Hematopoietic multipotent progenitor cell treated with erythropoietin and hydrocortisone succinate and interleukin-3 and kit ligand, for 8 days (in vitro differentiated cells): Measurements from ENCODE around the gene DNAJB8.

Experiments
- DNase-seq: peaks from one replicate; pipeline ENCODE4 v3.0.0-alpha.2; 2015

The DNAJB8 gene

GRCh38 chr3:128463771-128464170, 2.9 kb downstream of the DNAJB8 start:
- DNase-seq = no peak

DNA sequence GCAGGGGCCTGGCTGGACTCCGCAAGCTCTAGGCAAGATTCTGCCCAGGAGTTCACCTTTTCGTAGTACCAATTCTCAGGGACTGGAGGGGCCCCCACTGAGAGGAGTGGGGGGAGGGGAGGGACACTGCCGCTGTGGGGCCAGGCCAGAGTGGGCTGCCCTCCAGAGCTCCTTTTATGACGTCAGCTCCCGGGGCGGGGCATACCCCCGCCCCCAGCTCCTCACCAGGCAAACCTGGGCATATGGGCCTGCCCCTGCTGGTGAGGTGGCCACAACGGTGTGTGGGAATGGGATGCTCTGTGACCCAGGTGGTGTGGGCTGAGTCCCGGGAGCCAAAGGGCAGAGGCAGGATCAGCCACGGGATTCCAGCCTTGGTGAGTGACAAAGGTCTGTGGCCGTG, 3.3 kb downstream of the DNAJB8 start:
- DNase-seq = no peak

DNA sequence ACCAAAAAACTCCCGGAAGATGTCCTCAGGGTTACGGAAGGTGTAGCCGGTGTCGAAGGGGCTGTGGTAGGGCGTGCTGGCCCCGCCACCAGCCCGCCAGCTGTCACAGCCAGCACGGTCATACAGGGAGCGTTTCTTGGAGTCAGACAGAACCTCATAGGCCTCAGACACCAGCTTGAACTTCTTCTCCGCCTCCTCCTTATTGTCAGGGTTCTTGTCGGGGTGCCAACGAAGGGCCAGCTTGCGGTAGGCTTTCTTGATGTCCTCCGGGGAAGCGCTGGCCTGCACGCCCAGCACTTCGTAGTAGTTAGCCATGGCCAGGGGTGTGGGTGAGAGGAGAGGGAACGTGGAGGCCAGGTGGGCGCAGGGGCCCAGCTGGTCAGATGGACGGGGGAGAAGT, 3.8 kb downstream of the DNAJB8 start:
- no peak for DNase-seq

DNA sequence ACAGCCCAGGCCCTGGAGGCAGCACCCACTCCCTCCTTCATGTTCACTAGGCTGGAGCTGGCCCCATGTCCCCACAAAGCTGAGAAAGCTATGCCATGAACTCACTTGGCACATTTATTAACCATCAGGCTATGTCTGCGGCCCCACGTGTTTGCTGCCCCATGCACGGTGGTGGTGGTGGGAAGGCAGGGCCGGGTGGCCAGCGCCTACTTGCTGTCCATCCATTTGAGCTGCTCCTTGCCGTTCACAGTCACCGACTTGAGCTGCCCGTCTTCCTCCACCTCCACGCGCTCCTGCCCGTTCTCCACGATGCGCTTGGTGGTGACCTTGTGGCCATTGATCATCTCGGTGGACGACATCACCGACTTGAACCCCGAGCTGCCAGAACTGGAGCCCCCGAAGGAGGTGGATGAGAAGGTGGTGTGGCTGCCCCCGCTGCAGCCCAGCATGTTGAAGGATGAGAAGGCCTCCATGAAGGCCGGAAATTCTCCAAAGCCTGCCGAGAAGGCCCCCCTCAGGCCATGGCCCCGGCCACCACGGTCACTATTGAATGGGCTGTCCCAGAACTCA, 4.3 kb downstream of the DNAJB8 start:
- DNase-seq = no peak

GRCh38 chr3:128461731-128462130, 5.0 kb downstream of the DNAJB8 start:
- DNase-seq = no peak

- no peak for DNase-seq
Measured at GRCh38 chr3:128459461-128459820, 7.2 kb downstream of the DNAJB8 start.

GRCh38 chr3:128458746-128459460, 7.8 kb downstream of the DNAJB8 start:
- no peak for DNase-seq

GRCh38 chr3:128457937-128458336, 8.8 kb downstream of the DNAJB8 start:
- no peak for DNase-seq

GRCh38 chr3:128456776-128457715, 9.6 kb downstream of the DNAJB8 start:
- peak; percentile 79 for DNase-seq

- DNase-seq = peak; percentile 59
Measured at GRCh38 chr3:128455786-128456748, 10.6 kb downstream of the DNAJB8 start.

DNA sequence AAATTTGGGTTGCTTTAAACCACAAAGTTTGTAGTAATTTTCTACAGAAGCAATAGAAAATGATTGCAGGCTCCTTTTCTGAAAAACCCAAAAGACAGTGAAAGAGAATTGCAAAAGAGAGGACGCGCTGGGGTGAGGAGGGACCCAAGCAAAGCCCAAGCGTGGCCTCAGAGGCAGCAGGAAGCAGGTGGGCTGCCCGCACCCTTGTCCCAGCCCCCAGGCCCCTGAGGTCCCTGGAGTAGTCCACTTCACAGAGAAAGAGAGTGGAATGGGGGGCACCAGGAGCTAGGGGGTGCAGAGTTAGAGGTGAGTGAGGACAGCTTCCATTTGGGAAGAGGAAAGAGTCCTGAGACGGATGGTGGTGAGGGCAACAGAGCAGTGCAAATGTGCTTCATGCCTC, 11.6 kb downstream of the DNAJB8 start:
- DNase-seq = no peak

GRCh38 chr3:128454310-128454618, 12.4 kb downstream of the DNAJB8 start:
- DNase-seq = no peak

DNA sequence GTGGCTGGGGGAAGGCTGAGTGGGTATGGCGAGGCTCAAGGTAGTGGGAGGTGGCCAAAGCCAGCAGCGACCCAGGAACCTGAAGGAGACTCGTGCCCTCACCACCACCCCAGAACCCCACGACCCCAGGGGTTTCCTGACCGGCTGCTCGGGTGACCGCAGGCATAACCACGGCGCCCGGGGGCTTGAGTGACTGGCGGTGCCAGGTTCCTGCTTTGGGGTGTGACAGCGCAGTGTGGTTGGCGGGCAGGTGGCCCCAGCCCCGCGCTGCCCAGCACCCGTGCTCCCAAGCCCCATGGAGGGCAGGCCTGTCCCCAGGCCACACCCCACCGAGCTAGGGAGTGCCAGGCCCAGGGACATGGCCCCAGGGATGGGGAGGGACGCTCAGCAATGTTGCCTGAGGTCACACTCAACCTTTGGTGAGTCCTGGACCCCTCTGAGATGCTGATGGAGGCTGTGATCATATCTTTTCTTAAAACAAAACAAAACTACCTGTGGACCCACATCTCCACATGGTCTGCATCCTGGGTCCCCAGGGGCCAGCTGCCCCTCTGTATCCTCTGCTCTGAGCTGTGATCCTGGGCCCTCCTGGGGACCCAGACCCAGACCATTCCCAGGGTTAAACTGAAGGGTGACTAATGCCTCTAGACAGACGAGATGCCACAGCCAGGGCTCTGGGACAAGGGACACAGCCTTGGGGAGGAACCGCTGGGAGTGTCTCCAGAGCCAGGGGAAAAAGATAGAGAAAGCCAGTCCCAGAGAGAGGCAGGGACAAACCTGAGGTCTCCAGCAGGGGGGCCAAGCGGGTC, 13.0 kb downstream of the DNAJB8 start:
- no peak for DNase-seq

DNA sequence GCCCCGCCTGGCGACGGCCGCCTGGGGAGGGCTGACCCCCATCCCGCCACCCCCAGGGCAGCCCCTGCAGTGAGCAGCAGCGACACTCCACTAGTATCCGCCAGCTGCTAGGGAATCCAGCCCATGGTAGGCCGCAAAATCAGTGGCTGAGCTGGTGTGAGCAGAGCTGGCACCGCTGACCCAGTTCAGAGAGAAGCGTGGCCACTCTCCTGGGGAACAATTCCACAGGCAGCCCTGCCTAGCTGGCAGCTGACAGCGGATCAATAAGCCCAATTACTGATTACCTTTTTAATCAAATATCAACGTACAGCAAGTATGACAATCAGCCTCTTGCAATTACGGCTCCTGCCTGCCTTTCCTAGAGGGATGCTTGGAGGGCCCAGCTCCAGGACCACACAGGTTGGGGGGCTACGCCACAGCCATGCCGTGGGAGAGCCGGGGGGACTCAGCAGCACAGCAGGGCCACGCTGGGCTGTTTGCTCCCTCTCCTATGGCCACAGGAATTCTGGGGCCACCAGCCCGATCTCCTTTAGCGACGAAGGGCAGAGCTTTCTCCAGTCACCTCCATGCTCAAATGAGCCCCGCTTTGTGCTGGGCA, 13.9 kb downstream of the DNAJB8 start:
- no peak for DNase-seq

DNA sequence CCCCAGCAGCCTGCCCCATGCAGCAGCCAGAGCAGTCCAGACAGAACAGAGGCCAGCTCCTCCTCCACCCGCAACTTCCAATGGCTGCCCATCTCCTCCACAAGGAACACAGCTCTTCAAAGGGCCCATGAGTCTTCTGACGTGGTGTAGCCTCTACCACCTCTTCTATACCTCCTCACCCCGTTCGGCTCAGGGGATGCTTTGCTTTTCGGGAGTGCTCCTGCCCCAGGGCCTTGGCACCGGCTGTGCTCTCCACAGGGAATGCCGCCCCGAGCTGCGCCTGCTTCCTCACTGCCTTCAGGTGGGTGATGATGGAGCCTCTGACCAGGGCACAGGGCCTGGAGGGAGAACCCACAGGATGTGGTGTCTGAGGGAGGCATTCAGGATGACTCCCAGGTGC, 14.6 kb downstream of the DNAJB8 start:
- DNase-seq = no peak

DNA sequence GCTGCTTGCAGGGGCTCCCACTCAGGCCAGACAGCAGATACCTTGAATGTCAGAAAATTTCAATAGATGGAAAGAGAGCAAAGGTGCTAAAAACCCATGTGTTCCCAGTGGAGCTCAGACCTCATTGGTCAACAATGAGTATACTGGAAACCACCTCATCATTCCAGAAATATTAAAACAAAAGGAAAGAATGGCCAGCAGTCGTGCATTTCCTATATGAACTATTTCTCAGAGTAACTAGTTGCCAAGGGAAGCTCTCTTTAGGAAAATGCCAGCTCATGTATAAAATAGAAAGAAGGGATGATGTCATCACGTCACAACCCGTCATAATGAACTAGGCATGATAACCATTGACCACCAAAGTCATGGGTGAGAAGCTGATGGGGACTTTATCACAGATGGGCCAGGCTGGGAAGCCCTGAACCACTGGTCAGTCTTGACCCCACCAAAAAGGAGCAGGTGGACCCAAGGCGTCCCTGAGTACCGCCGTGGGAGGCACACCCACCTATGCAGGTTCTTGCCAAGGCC, 17.5 kb downstream of the DNAJB8 start:
- DNase-seq = no peak

- DNase-seq = no peak
Measured at GRCh38 chr3:128448491-128448890, 18.2 kb downstream of the DNAJB8 start.

- no peak for DNase-seq
Measured at GRCh38 chr3:128447561-128448013, 19.1 kb downstream of the DNAJB8 start.

- no peak for DNase-seq
Measured at GRCh38 chr3:128446821-128447220, 19.9 kb downstream of the DNAJB8 start.

DNA sequence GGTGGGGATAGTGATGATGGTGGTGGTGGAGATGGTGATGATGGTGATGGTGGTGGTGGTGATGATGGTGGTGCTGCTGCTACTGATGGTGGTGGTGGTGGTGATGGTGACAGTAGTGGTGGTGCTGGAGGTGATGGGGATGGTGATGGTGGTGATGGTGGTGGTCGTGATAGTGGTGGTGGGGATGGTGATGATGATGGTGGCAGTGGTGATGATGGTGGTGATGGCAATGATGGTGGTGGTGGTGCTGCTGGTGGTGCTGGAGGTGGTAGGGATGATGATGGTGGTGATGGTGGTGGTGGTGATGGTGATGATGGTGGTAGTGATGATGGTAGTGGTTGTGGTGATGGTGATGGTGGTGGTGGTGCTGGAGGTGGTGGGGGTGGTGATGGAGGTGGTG, 21.3 kb downstream of the DNAJB8 start:
- DNase-seq = no peak

- DNase-seq = no peak
Measured at GRCh38 chr3:128443771-128444170, 22.9 kb downstream of the DNAJB8 start.
